HG02642 (cell line): Measurements from ENCODE around the gene POLR1A.

Source experiments
- ATAC-seq: cut with Tn5 transposase; IDR thresholded peaks from one replicate; pipeline ENCODE4 v1.9.1; 2021; ENCODE audit warnings: mild to moderate bottlenecking; ENCODE audit not compliant: unreplicated experiment, poor library complexity

Gene POLR1A

GRCh38 chr2:86097913-86098312 is 7.8 kb downstream of the POLR1A start:
- ATAC-seq: no peak

DNA sequence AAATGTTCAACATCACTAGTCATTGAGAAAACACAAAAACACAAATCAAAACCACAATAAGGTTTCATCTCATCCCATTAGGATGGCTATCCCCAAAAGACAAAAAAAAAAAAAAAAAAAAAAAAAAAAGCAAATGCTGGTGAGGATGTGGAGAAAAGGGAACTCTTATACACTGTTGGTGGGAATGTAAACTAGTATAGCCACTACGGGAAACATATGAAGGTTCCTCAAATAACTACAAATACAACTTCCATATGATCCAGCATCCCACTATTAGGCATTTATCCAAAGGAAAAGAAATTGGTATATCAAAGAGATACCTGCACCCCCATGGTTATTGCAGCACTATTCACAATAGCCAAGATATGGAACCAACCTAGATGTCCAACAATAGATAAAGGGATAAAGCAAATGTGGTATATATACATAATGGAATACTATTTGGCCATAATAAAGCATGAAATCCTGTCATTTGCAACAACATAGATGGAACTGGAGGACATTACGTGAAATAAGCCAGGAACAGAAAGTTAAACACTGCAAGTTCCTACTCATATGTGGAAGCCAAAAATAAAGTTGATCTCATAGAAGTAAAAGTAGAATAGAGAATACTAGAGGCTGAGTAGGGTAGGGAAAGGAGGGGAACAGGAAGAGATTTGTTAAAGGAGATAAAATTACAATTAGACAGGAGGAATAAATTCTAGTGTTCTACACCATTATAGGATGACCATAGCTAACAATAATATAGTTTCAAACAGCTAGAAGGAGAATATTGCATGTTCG is 8.4 kb downstream of the POLR1A start:
- no peak for ATAC-seq

- ATAC-seq: no peak
Measured at GRCh38 chr2:86094229-86094628, 11.5 kb downstream of the POLR1A start.

DNA sequence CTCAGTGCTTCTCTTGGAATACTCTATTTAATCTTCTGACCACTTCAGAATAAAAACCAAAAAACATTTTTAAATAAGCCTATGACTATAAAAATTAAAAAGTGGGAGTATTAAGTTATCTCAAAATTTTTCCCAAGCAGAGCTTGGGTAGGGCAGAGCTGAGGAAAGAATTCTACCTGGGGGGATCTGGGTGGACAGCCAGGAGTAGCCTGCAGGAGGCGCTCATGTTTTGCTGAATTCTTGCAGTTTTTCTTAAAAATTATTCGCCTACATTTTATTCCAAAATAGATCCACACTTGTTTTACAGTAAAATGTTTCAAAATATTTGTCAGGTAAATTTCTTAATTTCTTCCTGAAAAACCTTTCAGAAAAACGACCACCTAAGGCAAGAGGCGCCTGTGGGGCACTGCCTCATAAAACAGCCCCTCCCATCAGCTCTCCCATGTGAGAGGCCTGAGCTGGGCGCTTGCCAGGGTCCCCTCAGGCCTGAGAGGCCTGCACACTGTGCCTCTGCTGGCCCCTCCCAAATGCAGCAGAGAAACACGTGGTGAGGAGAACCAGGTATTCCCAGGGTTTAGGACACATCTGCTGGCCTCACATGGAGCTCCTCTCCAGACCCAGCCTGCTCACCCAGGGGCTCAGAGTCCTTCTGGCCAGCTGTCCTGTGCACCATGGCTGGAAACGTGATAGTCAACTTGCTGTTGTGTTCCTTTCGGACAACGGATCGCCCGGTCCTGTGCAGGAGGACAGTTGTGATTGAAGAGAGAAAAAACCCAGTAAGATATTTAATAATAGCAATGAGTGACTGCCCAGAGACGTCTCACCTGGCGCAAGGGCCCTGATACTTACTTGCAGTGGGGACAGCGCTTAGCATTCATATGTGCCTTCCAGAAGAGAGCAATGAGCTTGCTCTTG is 17.5 kb downstream of the POLR1A start:
- no peak for ATAC-seq

DNA sequence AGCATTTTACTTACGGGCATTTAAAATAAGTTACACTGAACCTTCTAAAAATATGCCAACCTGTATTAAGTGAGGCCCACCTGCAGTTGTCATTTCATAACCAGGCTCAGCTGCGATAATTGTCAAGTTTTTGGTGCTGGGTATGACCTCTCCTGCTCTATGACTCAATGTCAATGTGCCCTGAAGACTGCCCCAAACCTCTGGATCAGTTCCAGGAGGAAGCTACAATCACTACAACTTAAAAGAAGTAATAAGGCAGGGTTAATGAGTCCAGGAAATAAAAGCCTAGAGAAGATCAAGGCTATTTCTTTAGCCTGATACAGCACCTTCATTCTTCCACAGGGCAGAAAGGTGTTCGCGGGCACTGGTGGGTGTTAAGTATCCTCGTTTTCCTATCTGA is 22.9 kb downstream of the POLR1A start:
- ATAC-seq: no peak

DNA sequence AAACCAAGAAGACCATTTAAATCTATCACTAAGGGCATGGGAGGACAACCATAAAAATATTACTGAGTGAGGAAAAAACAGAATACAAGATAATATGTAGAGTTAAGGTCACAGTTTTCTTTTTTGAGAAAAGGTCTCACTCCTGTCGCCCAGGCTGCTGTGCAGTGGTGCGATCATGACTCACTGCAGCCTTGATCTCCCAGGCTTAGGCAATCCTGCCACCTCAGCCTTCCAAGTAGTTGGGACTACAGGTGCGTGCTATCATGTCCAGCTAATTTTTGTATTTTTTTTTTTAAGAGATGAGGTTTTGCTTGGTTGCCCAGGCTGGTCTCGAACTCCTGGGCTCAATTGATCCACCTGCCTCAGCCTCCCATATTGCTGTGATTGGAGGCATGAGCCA is 24.0 kb downstream of the POLR1A start:
- ATAC-seq: no peak

- ATAC-seq: peak; percentile 90
Measured at GRCh38 chr2:86079981-86080911, 25.4 kb downstream of the POLR1A start.

DNA sequence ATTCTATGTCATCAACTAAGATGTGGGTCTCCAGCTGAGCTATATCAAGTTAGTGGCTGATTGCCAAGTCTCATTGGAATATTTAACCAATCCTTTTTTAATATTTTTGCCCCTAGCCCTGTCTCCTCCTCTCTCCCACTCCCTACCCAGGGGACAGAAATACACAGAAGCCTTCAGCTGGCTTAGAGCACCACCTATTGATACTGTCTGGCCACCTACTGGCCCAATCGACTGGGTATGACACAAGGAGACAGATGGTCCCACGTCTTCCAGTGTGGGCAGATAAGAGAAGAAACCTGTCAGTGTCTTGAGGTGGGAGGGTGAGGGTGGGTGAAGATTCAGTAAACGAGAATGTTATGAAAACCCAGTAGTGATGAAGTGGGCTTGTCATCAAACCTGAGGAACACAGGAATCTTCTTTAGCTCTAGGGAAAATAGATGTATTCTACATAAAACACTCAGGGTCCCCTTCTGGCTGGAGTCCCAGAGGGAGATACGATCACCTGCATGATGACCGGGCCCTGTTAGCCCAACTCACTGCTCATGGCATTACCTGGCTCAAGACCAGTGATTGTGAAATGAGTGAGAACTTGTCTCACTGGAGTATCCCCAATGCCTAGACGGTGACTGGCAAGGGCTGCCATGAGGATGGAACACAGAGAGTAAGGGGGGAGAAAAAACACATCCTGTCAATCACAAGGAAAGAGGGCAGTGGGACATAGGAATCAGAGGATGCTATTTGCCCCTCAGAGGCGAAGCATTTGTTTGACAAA is 26.7 kb downstream of the POLR1A start:
- ATAC-seq: no peak

- ATAC-seq: no peak
Measured at GRCh38 chr2:86075886-86076285, 29.8 kb downstream of the POLR1A start.

DNA sequence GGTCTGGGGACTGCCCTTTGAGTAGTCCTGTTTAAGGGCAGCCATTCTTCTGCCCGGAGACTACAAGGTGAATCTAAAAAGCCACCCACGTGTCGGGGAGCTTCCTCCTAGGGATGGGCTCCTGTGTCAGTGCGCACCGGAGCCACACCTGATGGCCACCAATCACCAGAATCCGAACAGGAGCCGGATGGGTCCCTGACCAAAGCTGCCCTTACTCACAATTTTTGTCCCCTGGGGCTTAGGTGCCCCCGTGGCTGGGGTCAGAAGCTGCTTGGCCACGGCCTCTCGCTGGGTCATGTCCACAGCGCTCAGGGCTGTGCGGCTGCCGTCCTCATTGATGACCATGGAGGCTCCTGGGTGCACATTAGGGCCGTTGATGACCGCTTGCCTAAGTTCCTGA is 30.9 kb downstream of the POLR1A start:
- no peak for ATAC-seq

- ATAC-seq: no peak
Measured at GRCh38 chr2:86074256-86074655, 31.4 kb downstream of the POLR1A start.

DNA sequence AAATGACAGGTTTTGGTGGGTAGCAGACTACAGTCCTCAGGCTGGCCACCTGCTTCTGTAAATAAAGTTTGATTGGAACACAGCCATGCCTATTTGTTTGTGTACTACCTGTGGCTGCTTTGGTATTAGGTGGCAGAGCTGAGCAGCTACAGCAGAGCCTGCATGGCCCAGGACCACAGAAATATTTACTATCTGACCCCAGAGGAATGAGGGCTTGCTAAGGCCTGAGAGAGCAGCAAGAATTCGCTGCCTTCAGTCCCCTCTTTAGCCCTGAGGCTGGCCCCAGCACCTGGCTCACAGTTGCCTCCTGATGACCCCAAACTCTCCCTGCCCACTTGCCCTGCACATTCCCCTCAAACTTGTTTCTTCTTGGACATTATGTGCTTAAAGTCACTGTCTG is 32.5 kb downstream of the POLR1A start:
- no peak for ATAC-seq

- ATAC-seq: no peak
Measured at GRCh38 chr2:86072271-86072858, 33.3 kb downstream of the POLR1A start.

GRCh38 chr2:86070868-86071267 is 34.8 kb downstream of the POLR1A start:
- ATAC-seq: no peak

- no peak for ATAC-seq
Measured at GRCh38 chr2:86069783-86070339, 35.8 kb downstream of the POLR1A start.

GRCh38 chr2:86069091-86069685 is 36.5 kb downstream of the POLR1A start:
- no peak for ATAC-seq

GRCh38 chr2:86068648-86069047 is 37.0 kb downstream of the POLR1A start:
- ATAC-seq: no peak

GRCh38 chr2:86068136-86068588 is 37.5 kb downstream of the POLR1A start:
- no peak for ATAC-seq

DNA sequence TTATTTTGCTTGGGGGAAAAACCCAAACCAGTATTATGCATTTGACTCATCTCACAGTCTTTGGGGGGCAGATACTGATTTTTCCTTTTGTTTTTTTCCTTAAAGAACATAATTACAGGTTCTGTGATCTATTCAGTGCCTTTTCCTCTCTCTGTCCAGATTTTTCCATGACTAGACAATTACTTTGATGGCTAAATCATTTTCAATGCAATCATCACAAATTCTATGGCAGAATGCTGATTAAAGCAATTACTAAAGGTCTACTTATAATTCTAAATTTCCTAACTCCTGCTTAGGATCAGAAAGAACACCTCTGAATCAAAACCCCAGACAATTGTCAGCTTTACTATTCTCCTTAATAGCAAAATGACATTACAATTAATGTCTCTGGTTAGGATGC is 38.8 kb downstream of the POLR1A start:
- ATAC-seq: no peak
